A172 (cell line): ENCODE measurements around the gene LNP1. TPM values are rescaled to one million over a fixed set of nuclear protein-coding genes. Genes with fewer than 3 reads are reported as not detected.
"Not testable (repeated sequence)": the region's sequence is repeated elsewhere in the genome, so short reads cannot be mapped to it uniquely, and the experiment has no call there.

ENCODE experiments used
- DNase-seq: peaks from one replicate; pipeline ENCODE4 v3.0.0-alpha.2; 2015; ENCODE audit warnings: low spot score
- total RNA-seq: library from RNA; depleted of rRNA; stranded (reverse); fragments of >200 nt; shearing (Covaris generic); gene quantifications from 2 replicates; pipeline ENCODE4 v1.2.3, GENCODE V29; 2014; rRNA removed

LNP1 gene
- total RNA-seq, 1 experiment from 2014 or later, result 2.8 TPM

GRCh38 chr3:100478521-100478920 lies 77.2 kb downstream of the LNP1 start:
- not testable (repeated sequence) for DNase-seq

DNA sequence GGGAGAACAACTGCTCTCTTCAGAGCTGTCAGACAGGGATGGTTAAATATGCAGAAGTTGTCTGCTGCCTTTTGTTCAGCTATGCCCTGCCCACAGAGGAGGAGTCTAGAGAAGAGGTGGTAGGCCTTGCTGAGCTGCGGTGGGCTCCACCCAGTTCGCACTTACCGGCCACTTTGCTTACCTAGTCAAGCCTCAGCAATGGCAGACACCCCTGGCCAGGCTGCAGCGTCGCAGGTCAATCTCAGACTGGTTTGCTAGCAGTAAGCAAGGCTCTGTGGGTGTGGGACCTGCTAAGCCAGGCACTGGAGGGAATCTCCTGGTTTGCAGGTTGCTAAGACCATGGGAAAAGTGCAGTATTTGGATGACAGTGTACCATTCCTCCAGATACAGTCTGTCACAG lies 78.7 kb downstream of the LNP1 start:
- no peak for DNase-seq

DNA sequence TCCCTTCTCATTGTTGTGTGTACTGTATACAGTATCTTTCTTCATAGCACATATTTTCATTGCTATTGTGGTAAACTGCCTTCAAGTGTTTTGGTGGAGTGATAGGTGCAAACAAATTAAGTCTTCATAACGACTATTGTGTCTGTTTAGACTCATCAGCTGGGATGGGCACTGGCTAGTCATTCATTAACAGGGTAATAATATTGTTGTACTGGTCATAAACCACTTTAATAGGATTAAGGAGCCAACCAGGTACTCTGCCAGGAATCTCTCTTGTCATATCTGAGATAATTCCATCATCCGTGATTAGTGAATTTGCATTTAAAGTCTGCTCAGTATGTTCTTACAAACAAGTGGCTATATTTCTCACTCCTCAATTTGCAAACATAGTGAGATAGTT lies 80.8 kb downstream of the LNP1 start:
- DNase-seq, result no peak

GRCh38 chr3:100483529-100483928 lies 82.2 kb downstream of the LNP1 start:
- no peak for DNase-seq

- DNase-seq, result no peak
Measured at GRCh38 chr3:100486808-100487207, 85.5 kb downstream of the LNP1 start.

GRCh38 chr3:100489118-100489517 lies 87.8 kb downstream of the LNP1 start:
- DNase-seq, result no peak

DNA sequence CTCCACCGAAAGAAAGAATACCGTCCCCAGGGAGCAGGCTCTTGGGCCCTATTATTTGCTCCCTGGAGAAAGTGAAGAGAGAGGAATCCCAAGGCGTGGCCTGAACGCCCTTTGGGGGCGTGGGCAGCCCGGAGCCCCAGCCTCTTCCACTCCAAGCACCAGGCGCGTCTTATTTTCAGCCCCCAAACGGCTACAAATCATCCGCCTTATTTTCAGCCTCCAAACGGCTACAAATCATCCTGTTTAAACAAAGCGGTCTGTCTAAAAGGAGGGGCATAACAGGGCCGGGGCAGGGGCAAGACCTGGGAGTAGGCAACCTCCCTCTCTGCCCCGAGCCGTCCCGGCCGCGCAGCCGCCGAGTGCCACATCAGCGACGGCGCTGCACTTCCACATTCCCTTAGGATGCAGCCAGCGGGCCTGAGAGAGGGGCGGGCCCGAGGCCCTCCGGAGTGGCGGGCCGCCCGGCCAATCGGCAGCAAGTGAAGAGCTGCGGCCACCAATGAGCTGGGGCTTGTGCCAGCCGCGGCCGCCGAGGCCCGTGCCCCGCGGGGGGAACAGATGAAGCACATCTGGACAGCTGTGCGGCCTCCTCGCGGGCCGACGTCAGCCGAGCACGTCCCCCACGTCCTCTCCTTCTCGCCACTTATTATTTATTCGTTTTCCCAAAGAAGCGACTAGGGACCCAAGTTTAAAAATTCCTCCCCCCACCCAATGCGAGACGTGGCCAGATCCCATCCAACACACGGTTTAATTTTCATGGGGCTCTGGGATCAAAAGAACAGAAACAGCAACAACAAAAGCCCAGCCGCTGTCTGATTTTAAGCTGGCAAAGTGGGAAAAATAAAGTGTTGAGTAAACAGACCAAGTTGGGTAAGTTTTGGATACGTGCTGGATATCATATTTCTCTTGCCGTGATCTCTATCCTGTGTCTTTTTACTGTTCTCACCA lies 91.0 kb downstream of the LNP1 start, which contains the start of gene TMEM45A:
Gene TMEM45A (plus strand): TSS at position 561 of the 948 bp plus-strand sequence. CDS start 62,593 bp downstream, outside the sequence.
- DNase-seq, result peak; percentile 88

DNA sequence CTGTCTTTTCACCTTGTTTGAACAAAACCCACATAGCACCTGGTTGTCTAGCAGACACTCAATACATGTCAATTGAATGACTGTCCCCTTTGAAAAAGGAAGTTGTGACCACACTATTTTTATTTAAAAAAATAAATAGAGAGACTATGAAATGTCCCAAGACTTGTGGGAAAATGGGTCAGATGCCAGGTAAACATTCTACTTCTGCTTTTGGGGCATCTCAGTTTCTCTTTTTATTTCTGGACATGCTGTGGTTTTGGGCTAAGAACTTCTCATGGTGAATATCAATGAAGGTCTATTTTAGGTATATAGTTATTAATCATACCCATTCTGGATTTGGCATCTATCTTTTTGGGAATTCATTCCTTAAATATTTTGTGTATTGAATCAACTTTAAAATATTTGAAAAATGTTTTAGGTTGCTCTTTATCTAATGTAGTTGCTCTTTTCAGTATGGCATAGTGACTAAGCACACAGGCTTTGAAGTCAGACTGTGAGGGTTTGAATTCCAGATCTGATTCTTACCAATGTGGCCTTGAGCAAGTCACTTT lies 95.4 kb downstream of the LNP1 start:
- peak; percentile 84 for DNase-seq

DNA sequence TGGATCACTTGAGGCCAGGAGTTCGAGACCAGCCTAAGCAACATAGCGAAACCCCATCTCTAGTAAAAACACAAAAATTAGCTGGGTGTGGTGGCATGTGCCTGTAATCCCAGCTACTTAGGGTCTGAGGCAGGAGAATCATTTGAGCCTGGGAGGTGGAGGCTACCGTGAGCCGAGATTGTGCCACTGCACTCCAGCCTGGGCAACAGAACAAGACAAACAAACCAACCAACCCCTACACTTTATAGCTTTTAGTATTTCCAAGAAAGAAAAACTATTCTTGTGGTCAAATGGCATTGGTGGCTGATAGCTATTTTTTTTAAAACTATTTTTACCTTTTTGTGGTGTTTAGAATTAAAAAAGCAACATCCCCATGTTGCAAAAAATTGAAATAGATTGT lies 98.3 kb downstream of the LNP1 start:
- no peak for DNase-seq

- DNase-seq, result peak; percentile 51
Measured at GRCh38 chr3:100500320-100500880, 99.1 kb downstream of the LNP1 start.

- no peak for DNase-seq
Measured at GRCh38 chr3:100503448-100503847, 102.1 kb downstream of the LNP1 start.

Other genes with a start within 250 kb of the LNP1 start
- 49.8 and 57.0 TPM in 2 replicates for gene TBC1D23, start 140.5 kb upstream of the LNP1 start, total RNA-seq
- gene NIT2, start 66.8 kb upstream of the LNP1 start, total RNA-seq, result 107 and 110 TPM in 2 replicates
- 81.8 and 91.7 TPM in 2 replicates for gene TOMM70, start 450 bp upstream of the LNP1 start, total RNA-seq
- 11.5 and 17.9 TPM in 2 replicates for gene TMEM45A, start 91.1 kb downstream of the LNP1 start, total RNA-seq
- not detected in 2 replicates for gene ADGRG7, start 208.1 kb downstream of the LNP1 start, total RNA-seq